ENCODE results near the gene PAPOLG. TPM values are rescaled to one million over a fixed set of nuclear protein-coding genes. Genes with fewer than 3 reads are reported as not detected.

The PAPOLG gene
- polyA plus RNA-seq, 2 of the 4 experiments (the other 2 are of a cell fraction) = 7.7 to 20.9 TPM

GRCh38 chr2:60738679-60739078, 17.4 kb upstream of the PAPOLG start:
- no peak overlapping the region for H3K4me2 ChIP-seq
- WGBS (ENCODE audit: missing lambda C conversion rate) = 62% methylated on average over 3 of the region's 3 CpGs
- no peaks in the 10 kb centered on the region for H3K4me1 ChIP-seq
- H3K27ac ChIP-seq = no peak overlapping the region
- no peak for DNase-seq (ENCODE audit: low read depth in 1 of 2, low spot score in 1 of 2)
- no peak for FAIRE-seq
- no peak for ATAC-seq
- POLR2A ChIA-PET = no interaction called here
- CTCF ChIA-PET = interaction anchor here (0.6 to 1.8 kb wide), 6 partner anchors 8 to 1976 kb away, joined by 3 to 5 read pairs (median 3); no protein-coding TSS in a partner anchor
- no peak overlapping the region for H3K4me3 ChIP-seq
- peaks cover 7% of the 10 kb centered on the region; the same call in 1 of the 3 replicates for H3K9me3 ChIP-seq
- TF ChIP-seq NR3C1 (IDR thresholded peaks at IDR 0.05) (no peak), JUN (IDR thresholded peaks at IDR 0.05) (no peak), NPAS2 (CRISPR knock-in tag; IDR thresholded peaks at IDR 0.05; ENCODE audit: borderline replicate concordance) (no peak), KDM1A (IDR thresholded peaks at IDR 0.05; ENCODE audit: low read depth) (no peak), CHD4 (IDR thresholded peaks at IDR 0.05; ENCODE audit: borderline replicate concordance) (no peak), HEYL (CRISPR knock-in tag; IDR thresholded peaks at IDR 0.05) (no peak), JUNB (IDR thresholded peaks at IDR 0.05) (no peak), HES2 (IDR thresholded peaks at IDR 0.05) (no peak), ATOH8 (CRISPR knock-in tag; IDR thresholded peaks at IDR 0.05; ENCODE audit: low read depth) (no peak), RCOR1 (IDR thresholded peaks at IDR 0.05; ENCODE audit: low read depth, low read length) (no peak), TFCP2L1 (CRISPR knock-in tag; IDR thresholded peaks at IDR 0.05) (no peak), BCL3 (IDR thresholded peaks at IDR 0.05) (no peak), GATA3 (IDR thresholded peaks at IDR 0.05; ENCODE audit: borderline replicate concordance) (no peak), ZSCAN20 (CRISPR knock-in tag; IDR thresholded peaks at IDR 0.05) (no peak), MAZ (IDR thresholded peaks at IDR 0.05; ENCODE audit: borderline replicate concordance, low read depth, low read length) (no peak), ZFP36 (IDR thresholded peaks at IDR 0.05; ENCODE audit: borderline replicate concordance, partially characterized antibody) (no peak), HDAC2 (IDR thresholded peaks at IDR 0.05) (no peak), EP300 (IDR thresholded peaks at IDR 0.05) (no peak)
- TF ChIP-seq, protein P1, sequence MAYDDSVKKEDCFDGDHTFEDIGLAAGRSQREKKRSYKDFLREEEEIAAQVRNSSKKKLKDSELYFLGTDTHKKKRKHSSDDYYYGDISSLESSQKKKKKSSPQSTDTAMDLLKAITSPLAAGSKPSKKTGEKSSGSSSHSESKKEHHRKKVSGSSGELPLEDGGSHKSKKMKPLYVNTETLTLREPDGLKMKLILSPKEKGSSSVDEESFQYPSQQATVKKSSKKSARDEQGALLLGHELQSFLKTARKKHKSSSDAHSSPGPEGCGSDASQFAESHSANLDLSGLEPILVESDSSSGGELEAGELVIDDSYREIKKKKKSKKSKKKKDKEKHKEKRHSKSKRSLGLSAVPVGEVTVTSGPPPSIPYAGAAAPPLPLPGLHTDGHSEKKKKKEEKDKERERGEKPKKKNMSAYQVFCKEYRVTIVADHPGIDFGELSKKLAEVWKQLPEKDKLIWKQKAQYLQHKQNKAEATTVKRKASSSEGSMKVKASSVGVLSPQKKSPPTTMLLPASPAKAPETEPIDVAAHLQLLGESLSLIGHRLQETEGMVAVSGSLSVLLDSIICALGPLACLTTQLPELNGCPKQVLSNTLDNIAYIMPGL (CRISPR knock-in tag; IDR thresholded peaks at IDR 0.05; ENCODE audit: borderline replicate concordance) = no peak
- TF ChIP-seq, protein P2, sequence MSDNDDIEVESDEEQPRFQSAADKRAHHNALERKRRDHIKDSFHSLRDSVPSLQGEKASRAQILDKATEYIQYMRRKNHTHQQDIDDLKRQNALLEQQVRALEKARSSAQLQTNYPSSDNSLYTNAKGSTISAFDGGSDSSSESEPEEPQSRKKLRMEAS (IDR thresholded peaks at IDR 0.05) = no peak

- ChIA-PET CTCF (interaction anchor here (0.6 to 1.8 kb wide), 7 partner anchors 8 to 1977 kb away, joined by 3 to 6 read pairs (median 3); no protein-coding TSS in a partner anchor), POLR2A (interaction anchor here (0.7 kb wide), 1 partner anchor 108 kb away, joined by 3 read pairs; no protein-coding TSS in a partner anchor)
- no peak for TF ChIP-seq SREBF2 (IDR thresholded peaks at IDR 0.05)
- TF ChIP-seq ZFP36 (IDR thresholded peaks at IDR 0.05; ENCODE audit: borderline replicate concordance, partially characterized antibody) = no peak
- no peak for TF ChIP-seq RCOR1 (IDR thresholded peaks at IDR 0.05; ENCODE audit: low read depth, low read length)
- DNase-seq (ENCODE audit: low read depth in 1 of 2, low spot score in 1 of 2) (no peak), ATAC-seq (no peak), FAIRE-seq (no peak)
- peaks cover 7% of the 10 kb centered on the region; the same call in 1 of the 3 replicates for H3K9me3 ChIP-seq
- H3K4me2 ChIP-seq = no peak overlapping the region
- H3K4me3 ChIP-seq = no peak overlapping the region
- H3K27ac ChIP-seq = no peak overlapping the region
- 58% methylated on average over 6 of the region's 6 CpGs for WGBS (ENCODE audit: missing lambda C conversion rate)
- no peaks in the 10 kb centered on the region for H3K4me1 ChIP-seq
Observed at GRCh38 chr2:60739156-60739555, 16.9 kb upstream of the PAPOLG start.

Data from A549 (cell line).